ENCODE measurements around the gene ZNF500.
"Not testable (repeated sequence)": the region's sequence is repeated elsewhere in the genome, so short reads cannot be mapped to it uniquely, and the experiment has no call there.

The ZNF500 gene

DNA sequence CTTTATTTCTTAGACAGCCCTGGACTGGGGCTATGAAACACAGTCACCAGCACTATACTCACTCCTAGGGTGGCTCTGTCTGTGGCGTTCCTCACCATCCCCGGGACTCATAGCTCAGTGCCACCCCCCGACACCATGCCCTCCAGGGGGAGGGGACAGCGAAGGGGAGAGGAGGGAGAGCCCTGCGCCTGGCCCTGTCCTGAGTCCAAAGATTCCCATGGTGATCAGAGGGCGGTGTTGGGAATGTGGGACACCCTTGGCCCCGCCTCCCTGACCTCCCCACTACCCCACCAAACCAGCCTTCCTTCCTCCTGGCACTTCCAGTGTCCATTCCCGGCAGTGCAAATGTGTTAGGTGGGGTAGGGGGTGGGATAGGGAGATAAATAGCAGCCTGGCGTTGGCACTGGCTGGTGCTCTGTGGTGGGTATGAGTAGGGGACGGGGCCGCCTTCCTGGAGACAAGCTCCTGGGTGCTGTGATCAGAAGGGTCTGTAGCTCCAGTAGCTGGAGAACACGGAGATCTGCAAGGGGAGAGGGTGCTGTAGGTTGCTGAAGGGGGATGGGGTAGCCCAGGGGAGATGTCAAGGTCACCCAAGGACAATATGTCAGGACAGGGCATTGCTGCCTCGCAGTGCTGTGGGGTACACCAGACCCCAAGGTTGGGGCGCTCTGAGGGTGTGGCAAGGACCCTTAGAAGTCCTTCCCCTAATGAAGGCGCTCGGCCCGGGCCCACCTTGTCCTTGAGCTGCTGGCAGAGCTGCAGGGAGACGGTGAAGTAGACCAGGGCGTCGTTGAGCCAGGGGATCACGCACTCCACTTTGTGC, 30.2 kb upstream of the ZNF500 start:
- DNase-seq (ENCODE audit: low read depth, low spot score), result no peak

DNA sequence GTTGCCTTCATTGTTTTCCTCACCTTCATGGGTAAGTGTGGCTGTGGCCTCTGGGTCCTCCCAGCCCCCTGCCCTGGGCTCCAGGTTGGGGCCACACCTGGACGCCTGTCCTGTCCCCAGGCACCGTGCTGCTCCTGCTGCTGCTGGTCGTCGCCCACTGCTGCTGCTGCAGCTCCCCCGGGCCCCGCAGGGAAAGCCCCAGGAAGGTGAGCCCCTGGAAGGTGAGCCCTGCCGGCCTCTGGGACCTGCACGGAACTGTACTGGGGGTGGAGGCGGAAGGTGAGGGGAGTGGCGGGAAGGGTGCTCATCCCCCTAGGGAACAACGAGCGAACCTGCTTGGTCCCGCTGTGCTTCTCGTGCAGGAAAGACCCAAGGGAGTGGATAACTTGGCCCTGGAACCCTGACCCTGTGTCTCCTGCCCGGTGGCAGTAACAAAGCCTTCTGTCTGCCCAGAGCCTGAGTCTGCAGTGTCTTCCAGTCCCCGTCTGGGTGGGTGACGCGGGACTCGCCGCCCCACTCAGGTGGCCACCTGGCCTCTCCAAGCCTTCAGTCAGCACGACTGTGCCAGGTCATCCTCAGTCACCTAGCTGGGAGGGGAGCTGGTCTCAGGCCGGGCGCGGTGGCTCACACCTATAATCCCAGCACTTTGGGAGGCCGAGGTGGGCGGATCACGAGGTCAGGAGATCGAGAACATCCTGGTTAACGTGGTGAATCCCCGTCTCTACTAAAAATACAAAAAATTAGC, 29.0 kb upstream of the ZNF500 start:
- DNase-seq (ENCODE audit: low read depth, low spot score), result no peak

DNA sequence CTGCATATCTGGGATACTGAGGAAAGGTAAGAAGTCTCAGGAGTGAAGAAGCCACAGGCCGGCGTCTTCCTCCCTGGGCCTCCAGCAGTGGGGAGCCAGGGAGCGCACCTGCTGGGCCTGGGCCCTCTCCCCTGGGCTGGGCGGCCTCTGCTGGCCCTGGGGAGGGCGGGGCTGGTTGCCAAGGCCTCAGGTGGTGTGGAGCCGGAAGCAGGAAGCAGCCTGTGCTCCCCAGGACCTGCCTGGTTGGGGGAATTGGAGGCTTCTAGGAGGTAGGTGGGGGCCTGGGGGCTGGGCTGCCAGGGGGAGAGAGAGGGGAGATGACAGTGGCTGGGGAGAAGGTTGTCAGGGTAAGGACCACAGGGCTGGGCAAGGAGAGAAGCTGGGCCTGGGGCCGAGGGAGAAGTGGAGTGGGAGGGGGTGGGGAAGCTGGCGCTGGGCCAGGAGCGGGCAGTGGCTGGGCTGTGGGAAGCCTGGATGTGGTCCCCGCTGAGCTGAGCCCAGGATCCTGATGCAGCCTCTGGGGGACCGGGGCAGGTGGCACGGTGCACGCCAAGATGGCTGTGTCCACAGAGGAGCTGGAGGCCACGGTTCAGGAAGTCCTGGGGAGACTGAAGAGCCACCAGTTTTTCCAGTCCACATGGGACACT, 28.3 kb upstream of the ZNF500 start, which contains the start of gene SMIM22:
Gene SMIM22 (plus strand): TSS at position 189 of the 647 bp plus-strand sequence. CDS start 366 bp downstream, at position 555.
- no peak for DNase-seq (ENCODE audit: low read depth, low spot score)

DNA sequence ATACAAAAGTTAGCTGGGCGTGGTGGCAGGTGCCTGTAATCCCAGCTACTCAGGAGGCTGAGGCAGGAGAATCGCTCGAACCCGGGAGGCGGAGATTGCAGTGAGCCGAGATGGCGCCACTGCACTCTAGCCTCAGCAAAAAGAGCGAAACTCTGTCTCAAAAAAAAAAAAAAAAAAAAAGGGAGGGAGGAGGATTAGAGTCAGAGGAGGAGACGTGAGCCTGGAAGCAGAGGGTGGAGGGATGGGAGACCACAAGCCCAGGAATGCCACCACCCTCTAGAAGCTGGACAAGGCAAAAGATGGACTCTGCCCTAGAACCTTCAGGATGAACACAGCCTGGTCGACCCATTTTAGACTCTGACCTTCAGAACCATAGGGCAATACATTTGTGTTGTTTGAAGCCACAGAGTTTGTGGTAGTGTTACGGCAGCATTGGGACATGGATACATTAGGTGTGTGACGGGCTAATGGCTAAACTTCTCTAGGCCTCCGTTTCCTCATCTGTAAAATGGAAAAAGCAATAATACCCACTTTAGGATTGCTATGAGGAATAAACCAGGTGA, 26.1 kb upstream of the ZNF500 start:
- no peak for DNase-seq (ENCODE audit: low read depth, low spot score)

DNA sequence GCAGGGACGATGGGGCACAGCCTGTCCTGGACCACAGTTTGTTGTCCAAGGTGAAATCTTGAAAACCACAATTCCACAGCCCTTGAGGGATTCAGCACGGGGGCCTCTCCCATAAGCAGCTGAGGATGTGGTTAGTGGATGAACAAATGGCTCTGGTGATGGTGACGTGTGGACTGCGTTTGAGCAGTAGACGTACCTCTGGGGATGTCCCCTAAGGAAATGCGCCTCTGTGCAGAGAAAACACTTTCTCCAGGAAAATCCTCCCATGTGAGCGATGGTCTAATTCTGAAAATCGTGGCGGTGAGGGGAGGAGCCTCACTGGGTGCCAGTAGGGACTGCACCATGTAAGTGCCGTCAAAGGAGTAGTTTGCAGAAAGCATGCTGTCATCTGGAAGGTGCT, 23.9 kb upstream of the ZNF500 start:
- no peak for DNase-seq (ENCODE audit: low read depth, low spot score)

DNA sequence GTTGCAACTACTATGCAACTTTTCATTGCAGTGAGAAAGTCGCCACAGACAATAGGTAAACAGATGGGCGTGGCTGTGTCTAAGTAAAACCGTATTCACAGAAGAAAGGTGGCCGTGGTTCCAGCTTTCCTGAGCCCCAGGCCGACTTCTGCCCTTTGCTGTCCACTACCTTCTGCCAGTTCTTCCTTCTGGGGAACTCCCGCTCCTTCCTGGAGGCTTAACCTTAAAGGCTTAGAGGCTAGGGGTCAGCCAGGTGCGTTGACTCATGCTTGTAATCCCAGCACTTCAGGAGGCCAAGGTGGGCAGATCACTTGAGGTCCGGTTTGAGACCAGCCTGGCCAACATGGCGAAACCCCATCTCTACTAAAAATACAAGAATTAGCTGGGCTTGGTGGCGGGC, 23.3 kb upstream of the ZNF500 start:
- no peak for DNase-seq (ENCODE audit: low read depth, low spot score)

DNA sequence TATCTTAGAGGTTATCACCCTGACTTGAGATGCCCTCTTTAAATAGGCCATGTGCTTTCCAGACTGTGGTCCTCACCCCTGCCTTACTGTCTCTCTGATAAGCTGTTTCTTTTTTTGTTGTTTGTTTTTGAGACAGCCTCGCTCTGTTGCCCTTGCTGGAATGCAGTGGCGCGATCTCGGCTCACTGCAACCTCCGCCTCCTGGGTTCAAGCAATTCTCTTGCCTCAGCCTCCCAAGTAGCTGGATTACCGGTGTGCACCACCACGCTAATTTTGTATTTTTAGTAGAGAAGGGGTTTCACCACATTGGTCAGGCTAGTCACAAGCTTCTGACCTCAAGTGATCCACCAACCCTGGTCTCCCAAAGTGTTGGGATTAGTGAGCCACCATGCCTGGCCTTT, 21.9 kb upstream of the ZNF500 start:
- DNase-seq (ENCODE audit: low read depth, low spot score), result no peak

DNA sequence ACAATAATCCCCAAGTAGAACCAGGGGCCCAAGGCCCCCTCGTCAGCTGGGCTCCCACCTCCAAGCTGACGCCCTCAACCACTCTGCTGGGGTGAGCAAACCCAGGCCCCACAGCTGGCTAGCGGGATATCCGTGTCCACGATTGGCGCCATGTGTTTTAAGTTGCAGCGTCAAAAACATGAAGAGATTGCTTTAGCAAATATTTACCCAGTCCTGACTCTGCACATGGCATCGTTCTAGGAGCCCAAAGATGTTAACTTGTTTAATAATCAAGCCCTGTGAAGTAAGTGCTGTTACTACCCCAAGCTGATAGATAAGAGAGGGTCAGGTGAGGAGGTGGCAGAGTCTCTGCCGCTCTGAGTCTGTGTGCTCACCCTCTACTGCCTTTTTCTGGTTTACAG, 21.5 kb upstream of the ZNF500 start:
- no peak for DNase-seq (ENCODE audit: low read depth, low spot score)

DNA sequence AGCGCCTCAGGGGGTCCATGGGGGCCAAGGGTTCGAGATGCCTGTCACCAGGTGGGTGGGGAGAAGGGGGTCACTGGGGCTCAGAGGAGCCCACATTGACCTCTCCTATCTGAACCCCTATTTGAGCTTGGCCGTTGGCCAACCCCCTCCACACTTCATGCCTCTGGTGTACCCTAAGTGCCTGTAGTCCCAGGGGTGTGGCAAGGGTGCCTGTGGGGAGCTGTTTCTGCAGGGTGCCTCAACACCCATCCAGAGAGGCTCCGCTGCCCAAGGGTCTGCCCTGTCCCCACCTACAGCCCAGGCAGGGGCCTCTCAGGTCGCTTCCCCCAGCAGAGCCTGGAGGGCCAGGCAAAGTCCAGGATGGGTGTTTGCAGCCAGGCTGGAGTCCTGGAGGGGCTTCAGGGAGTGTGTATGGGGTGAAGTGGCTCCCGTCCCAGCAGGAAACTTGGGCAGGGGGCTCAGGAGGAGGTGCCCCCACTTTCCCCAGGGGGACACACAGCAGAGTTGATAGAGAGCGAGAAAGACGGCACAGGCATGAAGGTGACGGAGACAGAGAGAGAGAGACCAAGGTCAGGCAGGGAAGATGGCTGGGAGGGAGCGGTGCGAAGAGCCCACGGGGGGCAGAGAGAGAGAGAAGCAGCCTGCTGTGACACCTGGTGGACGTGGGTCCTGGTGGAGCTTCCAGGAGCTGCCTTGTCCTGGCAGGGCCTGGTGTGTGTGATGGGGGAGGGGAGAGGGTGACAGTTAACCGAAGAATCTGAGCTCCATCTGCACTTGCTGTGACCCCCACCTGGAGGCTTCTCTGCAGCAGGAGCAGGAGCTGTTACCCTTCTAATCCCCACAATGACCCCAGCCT, 20.9 kb upstream of the ZNF500 start, which contains the start of gene SEPTIN12:
Gene SEPTIN12 (minus strand): TSS at position 719 of the 856 bp plus-strand sequence. CDS start 700 bp downstream, at position 19.
- DNase-seq (ENCODE audit: low read depth, low spot score), result no peak

DNA sequence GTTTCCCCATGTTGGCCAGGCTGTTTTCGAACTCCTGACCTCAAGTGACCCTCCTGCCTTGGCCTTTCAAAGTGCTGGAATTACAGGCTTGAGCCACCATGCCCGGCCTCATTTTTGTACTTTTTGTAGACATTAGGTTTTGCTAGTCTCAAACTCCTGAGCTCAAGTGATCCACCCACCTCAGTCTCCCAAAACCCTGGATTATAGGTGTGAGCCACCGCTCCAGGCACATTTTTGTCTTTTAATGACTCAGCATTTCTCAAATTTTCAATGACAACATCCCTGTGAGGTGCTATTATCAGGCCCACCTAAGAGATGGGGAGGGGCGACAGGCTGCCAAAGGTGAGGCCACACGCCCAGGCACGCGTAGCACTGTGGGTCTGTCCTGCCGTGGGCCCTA, 20.1 kb upstream of the ZNF500 start:
- DNase-seq (ENCODE audit: low read depth, low spot score), result no peak

DNA sequence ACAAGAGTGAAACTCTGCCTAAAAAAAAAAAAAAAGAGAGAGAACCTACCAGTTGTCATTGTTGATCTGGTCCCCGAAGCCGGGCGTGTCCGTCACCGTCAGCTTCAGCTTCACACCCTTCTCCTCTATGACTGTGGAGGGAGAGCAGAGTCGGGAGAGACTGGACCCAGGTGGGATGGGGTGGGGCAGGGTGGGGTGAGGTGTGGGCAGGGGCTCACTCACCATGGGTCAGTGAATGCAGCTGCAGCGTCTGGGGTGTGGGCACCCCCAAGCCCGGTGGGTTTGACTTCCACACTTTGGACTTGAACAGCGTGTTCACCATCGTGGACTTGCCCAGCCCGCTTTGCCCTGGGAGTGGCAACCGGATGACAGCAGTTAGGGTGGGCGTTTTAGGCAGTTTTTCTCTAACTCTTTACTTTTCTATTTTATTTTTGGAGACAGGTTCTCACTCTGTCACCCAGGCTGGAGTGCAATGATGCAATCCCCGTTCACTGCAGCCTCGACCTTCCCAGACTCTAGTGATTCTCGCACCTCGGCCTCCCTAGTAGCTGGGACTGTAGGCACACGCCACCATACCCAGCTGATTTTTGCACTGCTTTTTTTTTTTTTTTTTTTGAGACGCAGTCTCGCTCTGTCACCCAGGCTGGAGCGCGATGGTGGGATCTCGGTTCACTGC, 18.9 kb upstream of the ZNF500 start:
- DNase-seq (ENCODE audit: low read depth, low spot score), result no peak

DNA sequence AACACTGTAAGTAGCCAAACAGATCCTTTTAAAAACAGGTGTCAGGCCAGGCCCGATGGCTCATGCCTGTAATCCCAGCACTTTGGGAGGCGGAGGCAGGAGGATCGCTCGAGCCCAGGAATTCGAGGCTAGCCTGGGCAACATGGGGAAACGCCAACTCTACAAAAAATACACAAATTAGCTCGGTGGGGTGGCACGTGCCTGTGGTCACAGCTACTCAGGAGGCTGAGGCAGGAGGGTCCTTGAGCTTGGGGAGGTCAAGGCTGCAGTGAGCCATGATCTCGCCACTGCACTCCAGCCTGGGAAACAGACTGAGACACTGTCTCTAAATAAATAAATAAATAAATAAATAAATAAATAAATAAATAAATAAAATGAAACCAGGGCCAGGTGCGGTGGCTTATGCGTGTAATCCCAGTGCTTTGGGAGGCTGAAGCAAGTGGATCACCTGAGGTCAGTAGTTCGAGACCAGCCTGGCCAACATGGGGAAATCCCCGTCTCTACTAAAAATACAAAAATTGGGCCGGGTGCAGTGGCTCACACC, 17.6 kb upstream of the ZNF500 start:
- DNase-seq (ENCODE audit: low read depth, low spot score), result not testable (repeated sequence)

DNA sequence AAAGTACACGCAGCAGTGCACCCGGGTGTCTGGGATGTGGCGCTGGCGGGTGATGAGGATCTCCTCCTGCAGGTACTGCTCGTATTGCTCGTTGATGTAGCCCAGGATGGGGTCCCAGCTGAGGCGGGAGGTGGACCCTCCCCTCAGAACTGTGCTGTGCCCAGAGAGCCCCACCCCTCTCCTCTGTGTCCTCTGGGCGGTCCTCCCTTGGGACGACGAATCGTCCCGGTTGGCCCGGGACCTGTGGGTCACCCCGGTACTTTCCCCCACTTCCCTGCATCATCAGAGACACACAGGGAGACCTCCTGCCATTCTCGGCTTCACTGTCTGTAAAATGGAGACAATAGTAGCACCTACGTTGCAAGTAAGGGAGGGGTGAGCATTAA, 17.0 kb upstream of the ZNF500 start:
- no peak for DNase-seq (ENCODE audit: low read depth, low spot score)

DNA sequence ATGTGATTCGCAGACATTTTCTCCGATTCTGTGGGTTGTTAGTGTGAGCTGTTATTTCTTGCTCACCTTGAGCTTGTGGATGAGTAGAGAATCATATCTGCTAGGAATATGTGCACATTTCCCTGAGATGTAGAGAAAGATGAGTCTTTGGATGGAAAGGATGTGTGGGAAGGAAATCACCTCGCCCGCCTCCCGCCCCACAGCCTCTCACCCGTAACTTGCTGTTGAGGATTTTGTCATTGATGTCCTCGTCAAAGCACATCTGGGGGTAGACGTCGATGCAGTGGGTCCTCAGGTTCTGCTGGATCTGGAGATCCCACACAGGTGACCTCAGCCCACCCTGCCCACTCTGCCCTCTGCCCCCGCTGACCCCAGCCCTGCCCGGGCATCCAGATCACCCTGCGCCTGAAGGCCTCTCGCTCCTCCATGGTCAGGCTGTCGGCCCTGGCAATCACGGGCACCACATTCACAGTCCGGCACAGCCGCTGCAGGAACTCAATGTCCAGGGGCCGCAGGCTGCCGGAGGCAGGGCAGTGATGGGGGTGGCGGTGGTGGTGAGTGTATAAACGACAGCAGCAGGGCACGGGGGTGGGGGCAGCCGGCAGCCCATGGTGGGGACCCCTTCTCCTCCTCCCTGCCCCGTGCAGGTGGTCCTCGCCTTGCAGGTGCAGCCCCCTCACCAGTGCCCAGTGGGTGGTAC, 16.4 kb upstream of the ZNF500 start:
- DNase-seq (ENCODE audit: low read depth, low spot score), result no peak

DNA sequence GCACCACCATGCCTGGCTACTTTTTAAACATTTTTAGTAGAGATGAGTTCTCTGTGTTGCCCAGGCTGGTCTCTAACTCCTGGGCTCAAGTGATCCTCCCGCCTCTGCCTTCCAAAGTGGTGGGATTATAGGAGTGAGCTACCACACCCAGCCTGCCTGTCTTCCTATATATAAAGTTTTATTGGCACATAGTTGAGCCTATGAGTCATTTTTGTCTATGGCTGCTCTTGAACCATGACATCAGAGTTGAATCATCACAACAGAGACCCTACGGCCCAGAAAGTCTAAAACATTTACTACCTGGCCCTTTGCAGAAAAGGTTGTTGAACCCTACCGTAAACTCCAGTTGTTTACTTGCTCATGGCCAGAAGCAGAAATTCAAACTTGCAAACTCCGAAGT, 13.3 kb upstream of the ZNF500 start:
- DNase-seq (ENCODE audit: low read depth, low spot score), result no peak

DNA sequence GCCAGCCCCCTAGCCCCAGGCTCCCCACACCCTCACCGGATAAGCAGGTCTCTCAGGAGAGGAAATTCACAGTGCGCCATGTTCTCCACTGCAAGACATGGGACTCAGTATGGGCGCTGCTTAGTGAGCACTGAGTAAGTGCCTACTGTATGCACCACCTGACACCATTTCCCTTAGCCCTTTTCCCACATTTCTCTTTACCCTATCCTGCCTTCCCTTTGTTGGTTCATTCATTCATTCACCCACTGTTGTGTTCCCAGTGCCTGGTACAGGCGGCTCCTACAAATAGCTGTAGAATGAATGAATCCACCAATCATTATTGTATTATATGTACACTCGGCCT, 11.1 kb upstream of the ZNF500 start:
- no peak for DNase-seq (ENCODE audit: low read depth, low spot score)

DNA sequence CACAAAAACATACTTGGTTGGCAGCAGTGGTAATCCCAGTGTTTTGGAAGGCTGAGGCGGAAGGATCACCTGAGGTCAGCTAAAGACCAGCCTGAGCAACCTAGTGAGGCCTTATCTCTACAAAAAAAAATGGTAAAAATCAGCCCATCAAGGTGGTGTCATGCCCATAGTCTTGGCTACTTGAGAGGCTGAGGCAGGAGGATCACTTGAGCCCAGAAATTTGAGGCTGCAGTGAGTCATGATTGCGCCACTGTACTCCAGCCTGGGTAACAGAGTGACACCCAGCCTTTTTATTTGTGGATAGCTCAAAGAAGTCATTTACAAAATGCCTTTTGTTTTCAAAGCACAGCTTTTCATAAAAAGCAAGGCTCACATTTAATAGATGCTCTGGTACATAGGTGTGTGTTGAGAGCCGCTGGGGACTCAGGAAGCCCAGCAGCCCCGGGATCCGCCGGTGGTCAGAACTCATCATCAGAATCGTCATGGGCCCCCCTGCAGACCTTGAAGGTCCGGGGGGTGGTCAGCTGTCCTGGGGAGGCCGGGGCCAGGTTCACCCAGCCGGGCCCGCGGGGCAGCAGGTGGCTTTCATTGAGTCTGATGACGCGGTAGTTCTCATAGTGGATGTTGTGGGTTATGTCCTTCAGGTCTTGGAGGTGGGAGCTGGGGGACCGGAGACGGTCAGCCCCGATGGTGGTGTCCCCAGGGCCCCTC, 10.5 kb upstream of the ZNF500 start:
- no peak for DNase-seq (ENCODE audit: low read depth, low spot score)

DNA sequence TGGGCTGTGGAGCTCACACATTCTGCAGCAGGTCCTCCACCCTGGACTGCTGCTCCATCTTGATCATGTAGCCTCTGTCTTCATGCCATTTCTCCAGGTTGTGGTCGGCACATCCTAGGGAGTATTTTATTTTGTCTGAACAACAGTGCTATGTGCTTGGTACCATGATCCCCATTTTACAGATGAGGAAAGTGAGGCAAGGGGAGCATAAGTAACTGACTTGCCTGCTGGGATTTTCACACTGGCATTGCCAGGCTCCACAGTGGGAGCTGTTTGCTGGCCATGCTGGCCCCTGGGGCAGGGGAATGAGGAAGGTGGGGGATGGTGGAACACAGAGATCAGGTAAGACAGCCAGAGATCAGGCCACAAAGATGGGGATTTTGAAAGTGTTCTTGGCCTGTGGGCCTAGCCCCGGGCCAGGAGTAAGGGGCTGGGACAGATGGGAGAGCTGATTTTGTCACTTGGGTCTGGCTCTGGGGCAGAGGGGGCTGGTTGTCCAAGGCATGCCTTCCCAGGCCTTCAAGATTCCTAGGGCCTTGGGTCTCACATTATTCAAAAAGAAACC, 9.3 kb upstream of the ZNF500 start:
- no peak for DNase-seq (ENCODE audit: low read depth, low spot score)

DNA sequence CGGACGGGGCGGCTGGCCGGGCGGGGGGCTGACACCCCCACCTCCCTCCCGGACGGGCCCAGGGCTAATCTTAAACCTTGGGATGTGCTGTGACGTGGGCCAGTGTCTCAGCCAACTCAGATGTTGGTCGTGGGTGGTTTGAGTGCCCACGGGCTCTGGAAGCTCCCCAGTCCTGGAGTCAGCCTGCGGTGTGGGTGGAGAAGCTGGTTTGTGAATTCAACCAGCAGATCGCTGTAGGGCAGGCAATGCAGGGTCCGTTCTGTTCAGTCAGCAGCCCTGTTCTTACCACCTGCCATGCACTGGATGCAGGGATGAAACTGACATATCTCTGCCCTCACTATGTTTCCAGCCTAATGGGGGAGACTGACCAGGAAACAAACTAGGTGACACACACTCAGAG, 8.0 kb upstream of the ZNF500 start:
- no peak for DNase-seq (ENCODE audit: low read depth, low spot score)
